Effector memory CD4-positive, alpha-beta T cell (primary cell): ENCODE results near the gene PDX1.

Experiments
- DNase-seq, 3 donors: peaks; one replicate each; pipeline ENCODE4 v3.0.0-alpha.2; 2020
- H3K27ac ChIP-seq: 2 replicates; pipeline ENCODE4 v1.7.0; 2013; ENCODE audit warnings: mild to moderate bottlenecking, low read length, moderate library complexity; ENCODE audit not compliant: insufficient read depth, poor library complexity, severe bottlenecking
- H3K27me3 ChIP-seq: replicated peaks from 2 replicates; pipeline ENCODE4 v1.7.0; 2013; ENCODE audit warnings: mild to moderate bottlenecking, low read length; ENCODE audit not compliant: insufficient read depth, control insufficient read depth, poor library complexity, severe bottlenecking
- H3K36me3 ChIP-seq: 2 replicates; pipeline ENCODE4 v1.7.0; 2013; ENCODE audit warnings: mild to moderate bottlenecking, low read length, moderate library complexity; ENCODE audit not compliant: control insufficient read depth, insufficient read depth
- H3K4me1 ChIP-seq: 2 replicates; pipeline ENCODE4 v1.7.0; 2013; ENCODE audit warnings: low read length, mild to moderate bottlenecking; ENCODE audit not compliant: control insufficient read depth, insufficient read depth, poor library complexity, severe bottlenecking
- H3K4me3 ChIP-seq: 2 replicates; pipeline ENCODE4 v1.7.0; 2013; ENCODE audit warnings: low read length, low read depth, mild to moderate bottlenecking; ENCODE audit not compliant: insufficient read depth, poor library complexity, severe bottlenecking
- H3K9me3 ChIP-seq: 2 replicates; pipeline ENCODE4 v1.7.0; 2013; ENCODE audit warnings: mild to moderate bottlenecking, low read length, moderate library complexity; ENCODE audit not compliant: control insufficient read depth
- total RNA-seq, 3 donors: gene quantifications; one replicate each; lab custom pipeline; 2026; lab: John Stamatoyannopoulos, UW

The PDX1 gene
- total RNA-seq, result 0 reads per million in 3 donors

DNA sequence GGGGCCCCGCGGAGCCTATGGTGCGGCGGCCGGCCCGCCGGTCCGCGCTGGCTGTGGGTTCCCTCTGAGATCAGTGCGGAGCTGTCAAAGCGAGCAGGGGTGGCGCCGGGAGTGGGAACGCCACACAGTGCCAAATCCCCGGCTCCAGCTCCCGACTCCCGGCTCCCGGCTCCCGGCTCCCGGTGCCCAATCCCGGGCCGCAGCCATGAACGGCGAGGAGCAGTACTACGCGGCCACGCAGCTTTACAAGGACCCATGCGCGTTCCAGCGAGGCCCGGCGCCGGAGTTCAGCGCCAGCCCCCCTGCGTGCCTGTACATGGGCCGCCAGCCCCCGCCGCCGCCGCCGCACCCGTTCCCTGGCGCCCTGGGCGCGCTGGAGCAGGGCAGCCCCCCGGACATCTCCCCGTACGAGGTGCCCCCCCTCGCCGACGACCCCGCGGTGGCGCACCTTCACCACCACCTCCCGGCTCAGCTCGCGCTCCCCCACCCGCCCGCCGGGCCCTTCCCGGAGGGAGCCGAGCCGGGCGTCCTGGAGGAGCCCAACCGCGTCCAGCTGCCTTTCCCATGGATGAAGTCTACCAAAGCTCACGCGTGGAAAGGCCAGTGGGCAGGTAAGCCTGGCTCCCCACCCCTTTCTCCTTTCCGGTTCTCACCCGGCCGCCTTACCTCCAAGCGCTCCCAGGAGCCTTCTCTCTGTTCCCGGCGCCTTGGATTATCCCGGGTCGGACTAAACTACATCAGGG is at the start of gene PDX1:
Gene PDX1 (plus strand): TSS at position 67 of the 743 bp plus-strand sequence. CDS start 139 bp downstream, at position 206.
- Histone ChIP-seq H3K9me3 (no peaks in the 10 kb centered on the region), H3K4me1 (peaks cover 27% of the 10 kb centered on the region), H3K4me3 (peak within 1 kb of the TSS; percentile 42), H3K36me3 (no peaks in the 10 kb centered on the region), H3K27ac (no peak within 1 kb of the TSS), H3K27me3 (peaks cover 59% of the 10 kb centered on the region)
- DNase-seq, result no peak

DNA sequence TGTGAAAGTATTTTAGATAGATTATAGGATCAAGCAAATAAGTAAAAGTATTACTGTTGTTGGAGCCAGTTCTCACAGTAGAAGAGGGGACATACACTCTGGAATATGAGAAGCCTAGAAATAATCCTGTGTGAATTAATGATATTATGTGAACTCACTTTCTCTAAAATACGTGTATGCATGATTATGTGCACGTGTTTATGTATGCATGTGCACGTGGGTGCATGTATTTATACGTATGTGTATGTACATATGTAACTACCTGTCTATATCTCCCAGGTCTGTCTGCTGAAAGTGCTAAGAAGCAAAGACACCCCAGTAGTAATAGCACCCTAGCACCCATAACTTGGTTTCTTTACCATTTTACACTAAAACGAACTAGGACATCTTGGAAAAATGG is 41.5 kb upstream of the PDX1 start:
- DNase-seq, result no peak
- H3K4me1 ChIP-seq, result no peaks in the 10 kb centered on the region
- peaks cover 8% of the 10 kb centered on the region for H3K27me3 ChIP-seq
- no peaks in the 10 kb centered on the region for H3K9me3 ChIP-seq
- H3K36me3 ChIP-seq, result no peaks in the 10 kb centered on the region
- no peak overlapping the region for H3K4me3 ChIP-seq
- H3K27ac ChIP-seq, result no peak overlapping the region

DNA sequence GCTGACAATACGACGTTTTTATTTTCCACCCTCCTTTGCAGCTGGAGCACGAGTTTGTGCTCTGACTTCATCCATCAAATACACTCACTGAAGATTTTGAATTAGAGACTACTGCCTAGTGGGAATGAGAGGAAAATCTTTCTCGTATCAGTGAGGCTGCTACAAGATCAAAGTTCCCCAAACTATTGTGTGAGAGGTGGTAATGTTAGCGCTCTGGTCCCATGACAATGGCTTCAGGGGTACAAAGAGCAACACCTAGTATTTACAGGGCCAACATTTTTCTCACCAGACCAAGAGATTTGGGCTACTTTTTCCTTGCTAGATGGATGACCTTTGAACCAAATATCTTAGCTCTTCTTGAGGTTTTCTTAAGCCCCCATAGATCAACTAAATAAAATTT is 30.3 kb upstream of the PDX1 start:
- Histone ChIP-seq H3K4me1 (no peaks in the 10 kb centered on the region), H3K27me3 (no peaks in the 10 kb centered on the region), H3K4me3 (no peak overlapping the region), H3K27ac (no peak overlapping the region), H3K36me3 (no peaks in the 10 kb centered on the region), H3K9me3 (no peaks in the 10 kb centered on the region)
- DNase-seq, result no peak

DNA sequence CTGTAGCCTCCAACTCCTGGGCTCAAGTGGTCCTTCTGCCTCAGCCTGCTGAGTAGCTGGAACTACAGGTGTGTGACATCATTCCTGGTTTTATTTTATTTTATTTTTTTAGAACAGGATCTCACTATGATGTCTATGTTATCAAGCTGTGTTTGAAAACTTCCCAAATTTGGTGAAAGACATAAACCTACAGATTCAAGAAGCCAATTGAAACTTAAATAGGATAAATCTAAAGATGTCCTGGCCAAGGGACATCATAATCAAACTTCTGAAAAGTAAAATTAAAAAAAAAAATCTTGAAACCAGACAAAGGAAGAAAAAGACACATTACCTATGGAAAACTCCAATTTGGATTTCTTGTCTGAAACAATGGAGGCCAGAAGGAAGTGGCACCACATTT is 23.1 kb upstream of the PDX1 start:
- Histone ChIP-seq H3K4me1 (no peaks in the 10 kb centered on the region), H3K36me3 (no peaks in the 10 kb centered on the region), H3K9me3 (no peaks in the 10 kb centered on the region), H3K4me3 (no peak overlapping the region), H3K27me3 (no peaks in the 10 kb centered on the region), H3K27ac (no peak overlapping the region)
- no peak for DNase-seq

DNA sequence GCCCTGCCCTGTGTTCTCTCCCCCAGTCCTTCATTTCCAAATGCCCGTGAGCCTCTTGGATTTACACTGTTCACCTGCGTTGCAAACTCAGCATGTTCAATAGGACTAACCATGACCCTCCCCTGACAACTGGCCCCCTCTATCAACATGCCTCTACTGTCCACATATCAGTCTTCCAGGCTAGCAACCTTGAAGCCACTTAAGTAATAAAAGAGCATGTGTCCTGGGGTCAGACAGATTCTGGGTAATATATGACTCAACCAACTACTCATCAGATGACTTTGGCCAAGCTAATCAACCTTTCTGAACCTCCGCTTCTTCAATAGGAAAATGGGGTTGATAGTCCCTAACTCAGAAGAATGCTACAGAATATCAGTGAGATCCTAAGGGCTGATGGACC is 15.1 kb upstream of the PDX1 start:
- no peak for DNase-seq
- peaks cover 16% of the 10 kb centered on the region for H3K27me3 ChIP-seq
- no peaks in the 10 kb centered on the region for H3K36me3 ChIP-seq
- H3K4me3 ChIP-seq, result no peak overlapping the region
- no peak overlapping the region for H3K27ac ChIP-seq
- no peaks in the 10 kb centered on the region for H3K9me3 ChIP-seq
- H3K4me1 ChIP-seq, result no peaks in the 10 kb centered on the region

DNA sequence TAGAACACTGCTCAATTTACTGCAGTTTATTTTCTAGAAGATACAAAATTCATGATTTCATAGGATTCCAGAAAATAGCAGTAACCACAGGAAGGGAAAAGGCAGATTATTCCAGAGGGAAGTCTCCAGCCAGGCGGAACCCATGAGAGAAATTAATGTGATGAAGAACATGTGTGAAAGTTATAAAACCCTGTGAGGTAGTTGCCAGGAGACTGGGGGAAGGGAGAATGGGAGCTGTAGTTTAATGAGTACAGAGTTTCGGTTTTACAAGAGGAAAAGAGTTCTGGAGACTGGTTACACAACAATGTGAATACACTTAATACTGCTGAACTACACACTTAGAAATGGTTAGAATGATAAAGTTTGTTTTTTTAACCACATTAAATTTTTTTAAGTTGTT is 14.2 kb upstream of the PDX1 start:
- Histone ChIP-seq H3K27ac (no peak overlapping the region), H3K36me3 (no peaks in the 10 kb centered on the region), H3K9me3 (no peaks in the 10 kb centered on the region), H3K27me3 (peaks cover 16% of the 10 kb centered on the region), H3K4me3 (no peak overlapping the region), H3K4me1 (no peaks in the 10 kb centered on the region)
- no peak for DNase-seq

DNA sequence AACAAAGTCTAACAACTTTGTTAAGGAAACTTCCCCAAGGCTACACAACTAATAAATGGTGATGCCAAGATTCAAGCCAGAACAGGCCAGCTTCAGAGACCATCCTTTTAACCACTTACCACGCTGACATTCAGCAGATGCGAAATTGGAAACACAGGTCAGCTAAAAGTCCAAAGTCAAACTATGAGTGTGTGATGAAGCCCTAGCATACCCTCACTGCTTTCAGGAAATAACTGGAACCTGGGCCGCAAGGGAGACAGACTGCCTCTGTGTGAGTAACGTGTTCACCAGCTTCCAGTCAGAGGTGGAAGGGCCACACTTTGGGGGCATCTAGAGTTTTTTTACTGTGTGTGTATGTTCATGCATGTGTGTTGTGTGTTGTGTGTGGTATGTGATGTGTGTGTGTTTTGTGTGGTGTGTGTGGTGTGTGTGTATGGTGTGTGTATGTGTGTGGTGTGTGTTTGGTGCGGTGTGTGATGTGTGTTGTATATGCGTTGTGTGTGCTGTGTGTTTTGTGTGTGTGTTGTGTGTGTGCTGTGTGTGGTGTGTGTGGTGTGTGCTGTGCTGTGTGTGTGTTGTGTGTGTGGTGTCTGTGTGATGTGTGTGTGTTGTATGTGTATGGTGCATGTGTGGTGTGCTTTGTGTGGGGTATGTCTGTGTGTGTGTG is 12.5 kb upstream of the PDX1 start:
- H3K4me3 ChIP-seq, result no peak overlapping the region
- no peaks in the 10 kb centered on the region for H3K9me3 ChIP-seq
- H3K27ac ChIP-seq, result no peak overlapping the region
- no peak for DNase-seq
- H3K4me1 ChIP-seq, result no peaks in the 10 kb centered on the region
- H3K27me3 ChIP-seq, result peaks cover 16% of the 10 kb centered on the region
- no peaks in the 10 kb centered on the region for H3K36me3 ChIP-seq

DNA sequence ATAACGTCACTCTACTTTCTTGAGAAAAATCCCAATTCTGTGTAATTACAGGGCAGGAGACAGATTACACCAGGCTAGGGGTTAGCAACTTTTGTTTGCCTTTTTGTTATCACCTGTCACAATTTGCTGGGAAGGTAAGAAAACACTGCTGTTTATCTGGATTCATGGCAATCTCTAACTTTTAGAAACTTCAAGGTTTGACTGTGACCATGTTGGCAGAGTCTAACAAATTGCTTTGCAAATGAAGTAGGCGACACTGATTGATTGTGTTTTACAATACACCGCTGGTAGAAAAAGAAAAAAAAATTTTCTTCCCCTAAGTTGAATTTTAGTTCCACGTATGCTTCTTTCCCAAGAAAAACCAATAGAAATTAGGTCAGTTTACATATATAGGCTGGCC is 10.4 kb upstream of the PDX1 start:
- no peak for DNase-seq
- no peaks in the 10 kb centered on the region for H3K4me1 ChIP-seq
- no peaks in the 10 kb centered on the region for H3K36me3 ChIP-seq
- no peaks in the 10 kb centered on the region for H3K9me3 ChIP-seq
- peaks cover 9% of the 10 kb centered on the region for H3K27me3 ChIP-seq
- H3K27ac ChIP-seq, result no peak overlapping the region
- no peak overlapping the region for H3K4me3 ChIP-seq

DNA sequence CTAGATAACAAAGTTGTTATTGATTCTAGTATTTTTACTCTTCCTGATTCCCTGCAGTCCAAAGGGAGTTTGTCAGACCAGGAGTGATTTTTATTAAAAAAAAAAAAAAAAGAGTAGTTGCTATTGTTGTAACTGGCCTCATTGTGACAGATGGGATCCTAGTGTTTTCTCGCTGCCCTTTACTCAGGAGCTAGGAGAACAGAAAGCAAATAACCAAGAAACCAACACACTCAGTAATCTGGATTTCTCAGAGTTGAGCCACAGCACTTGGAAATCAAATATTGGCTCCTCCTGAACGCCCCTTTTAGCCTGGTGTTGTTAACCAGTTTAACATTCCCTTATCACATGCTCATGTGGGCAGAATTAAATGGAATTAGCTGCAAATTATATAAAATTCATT is 8.3 kb upstream of the PDX1 start:
- Histone ChIP-seq H3K4me1 (no peaks in the 10 kb centered on the region), H3K27me3 (no peaks in the 10 kb centered on the region), H3K27ac (no peak overlapping the region), H3K4me3 (no peak overlapping the region), H3K36me3 (no peaks in the 10 kb centered on the region), H3K9me3 (no peaks in the 10 kb centered on the region)
- no peak for DNase-seq

DNA sequence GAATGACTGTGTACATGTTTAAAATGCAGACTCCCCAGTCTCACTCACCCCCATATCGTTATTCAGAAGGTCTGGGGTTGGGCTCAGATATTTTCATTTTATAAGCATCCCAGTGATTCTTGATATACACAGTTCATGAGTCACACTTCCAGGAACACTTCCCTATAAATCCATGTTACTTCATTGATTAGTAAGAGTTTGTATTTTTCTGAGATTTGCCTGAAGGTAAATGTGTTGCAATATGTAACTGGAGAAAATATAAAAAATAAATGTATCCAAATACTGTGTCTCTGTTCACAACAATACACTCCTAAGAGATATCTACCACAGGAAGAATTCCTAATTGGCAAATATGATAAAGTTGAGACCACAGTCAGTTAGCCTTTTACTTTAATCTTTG is 6.6 kb upstream of the PDX1 start:
- peaks cover 12% of the 10 kb centered on the region for H3K4me1 ChIP-seq
- H3K27me3 ChIP-seq, result peaks cover 14% of the 10 kb centered on the region
- H3K27ac ChIP-seq, result no peak overlapping the region
- no peak overlapping the region for H3K4me3 ChIP-seq
- H3K9me3 ChIP-seq, result no peaks in the 10 kb centered on the region
- no peaks in the 10 kb centered on the region for H3K36me3 ChIP-seq
- no peak for DNase-seq
